Tibial artery (tissue), 4 donors: ENCODE measurements around the gene HUS1.

Experiments
- DNase-seq, 2 donors: peaks; one replicate each; pipeline ENCODE4 v3.0.0-alpha.2; 2019
- H3K27ac ChIP-seq, 2 donors: fragments of 200-600 bp; sonication (generic) in 1 of 2; 1 replicate in 1 of 2; 2 replicates in 1 of 2; pipeline ENCODE4 v1.5.1; 2018 to 2019; ENCODE audit warnings: mild to moderate bottlenecking in 1 of 2
- H3K27me3 ChIP-seq, 2 donors: fragments of 200-600 bp; sonication (generic) in 1 of 2; one replicate each; pipeline versions ENCODE4 v1.5.1 to v1.6.0; 2016 to 2019
- H3K36me3 ChIP-seq, 3 donors: fragments of 200-600 bp; sonication (generic) in 2 of 3; one replicate each; pipeline ENCODE4 v1.5.1; 2016 to 2019; ENCODE audit warnings: mild to moderate bottlenecking in 2 of 3
- H3K4me1 ChIP-seq, 4 donors: fragments of 200-600 bp; sonication (generic) in 2 of 4; 1 replicate in 3 of 4; 2 replicates in 1 of 4; pipeline ENCODE4 v1.5.1; 2016 to 2019
- H3K4me3 ChIP-seq, 2 donors: fragments of 200-600 bp; sonication (generic) in 1 of 2; 1 replicate in 1 of 2; 2 replicates in 1 of 2; pipeline ENCODE4 v1.5.1; 2018 to 2019; ENCODE audit warnings: mild to moderate bottlenecking in 2 of 2
- H3K9me3 ChIP-seq, 3 donors: fragments of 200-600 bp; sonication (generic) in 1 of 3; one replicate each; pipeline ENCODE4 v1.5.1; 2016 to 2019
- CTCF ChIP-seq, 2 experiments: fragments of 200-600 bp in 1 of 2; fragments of 450-650 bp in 1 of 2; IDR thresholded peaks; one replicate each; pipeline ENCODE4 v1.5.1; 2017 to 2019; ENCODE audit warnings: antibody characterized with exemption in 2 of 2, mild to moderate bottlenecking in 1 of 2, moderate library complexity in 1 of 2
- intact Hi-C: fragments of 100-400 bp; cut with DNase I; formaldehyde crosslinking; loops from one replicate; pipeline ENCODE4 v1.15.0; 2023; ENCODE audit warnings: low total_unique reads

The HUS1 gene

GRCh38 chr7:47954231-47954911 lies 25.0 kb downstream of the HUS1 start:
- DNase-seq, result no peak
- Histone ChIP-seq H3K27ac (no peak overlapping the region), H3K9me3 (no peaks in the 10 kb centered on the region), H3K4me1 (no peaks in the 10 kb centered on the region), H3K4me3 (no peak overlapping the region), H3K27me3 (no peaks in the 10 kb centered on the region), H3K36me3 (peaks cover 0 to 39% (median 21%) of the 10 kb centered on the region in 3 donors)
- no peak for TF ChIP-seq CTCF (IDR thresholded peaks at IDR 0.05)
- intact Hi-C loops, result no loop called here

GRCh38 chr7:47953822-47954221 lies 25.6 kb downstream of the HUS1 start:
- Histone ChIP-seq H3K27me3 (no peaks in the 10 kb centered on the region), H3K27ac (no peak overlapping the region), H3K9me3 (no peaks in the 10 kb centered on the region), H3K36me3 (peaks cover 0 to 39% (median 21%) of the 10 kb centered on the region in 3 donors), H3K4me1 (no peaks in the 10 kb centered on the region), H3K4me3 (no peak overlapping the region)
- DNase-seq, result no peak
- intact Hi-C loops, result no loop called here
- TF ChIP-seq CTCF (IDR thresholded peaks at IDR 0.05), result no peak

GRCh38 chr7:47952224-47952623 lies 27.2 kb downstream of the HUS1 start:
- DNase-seq, result no peak

GRCh38 chr7:47951374-47951773 lies 28.0 kb downstream of the HUS1 start:
- intact Hi-C loops, result no loop called here
- DNase-seq, result no peak
- Histone ChIP-seq H3K4me1 (no peaks in the 10 kb centered on the region), H3K36me3 (peaks cover 0 to 24% (median 17%) of the 10 kb centered on the region in 3 donors), H3K9me3 (no peaks in the 10 kb centered on the region), H3K4me3 (no peak overlapping the region), H3K27ac (no peak overlapping the region), H3K27me3 (no peaks in the 10 kb centered on the region)
- TF ChIP-seq CTCF (IDR thresholded peaks at IDR 0.05), result no peak

More at GRCh38 chr7:47952224-47952623, 27.2 kb downstream of the HUS1 start:
- TF ChIP-seq CTCF (IDR thresholded peaks at IDR 0.05), result no peak
- peaks cover 0 to 33% (median 21%) of the 10 kb centered on the region in 3 donors for H3K36me3 ChIP-seq
- H3K9me3 ChIP-seq, result no peaks in the 10 kb centered on the region
- no peak overlapping the region for H3K4me3 ChIP-seq
- no peak overlapping the region for H3K27ac ChIP-seq
- intact Hi-C loops, result no loop called here
- no peaks in the 10 kb centered on the region for H3K4me1 ChIP-seq
- no peaks in the 10 kb centered on the region for H3K27me3 ChIP-seq

- Histone ChIP-seq H3K9me3 (no peaks in the 10 kb centered on the region), H3K36me3 (peaks cover 0 to 18% (median 11%) of the 10 kb centered on the region in 3 donors), H3K4me1 (no peaks in the 10 kb centered on the region), H3K4me3 (no peak overlapping the region), H3K27me3 (no peaks in the 10 kb centered on the region), H3K27ac (no peak overlapping the region)
- no peak for DNase-seq
- TF ChIP-seq CTCF (IDR thresholded peaks at IDR 0.05), result no peak
- intact Hi-C loops, result no loop called here
Measured at GRCh38 chr7:47950714-47951113, 28.7 kb downstream of the HUS1 start.
